Measurements from ENCODE around the gene C1QL1.

GRCh38 chr17:44947461-44948314, 20.4 kb downstream of the C1QL1 start, which contains the start of gene KIF18B:
- TF ChIP-seq, protein P1, sequence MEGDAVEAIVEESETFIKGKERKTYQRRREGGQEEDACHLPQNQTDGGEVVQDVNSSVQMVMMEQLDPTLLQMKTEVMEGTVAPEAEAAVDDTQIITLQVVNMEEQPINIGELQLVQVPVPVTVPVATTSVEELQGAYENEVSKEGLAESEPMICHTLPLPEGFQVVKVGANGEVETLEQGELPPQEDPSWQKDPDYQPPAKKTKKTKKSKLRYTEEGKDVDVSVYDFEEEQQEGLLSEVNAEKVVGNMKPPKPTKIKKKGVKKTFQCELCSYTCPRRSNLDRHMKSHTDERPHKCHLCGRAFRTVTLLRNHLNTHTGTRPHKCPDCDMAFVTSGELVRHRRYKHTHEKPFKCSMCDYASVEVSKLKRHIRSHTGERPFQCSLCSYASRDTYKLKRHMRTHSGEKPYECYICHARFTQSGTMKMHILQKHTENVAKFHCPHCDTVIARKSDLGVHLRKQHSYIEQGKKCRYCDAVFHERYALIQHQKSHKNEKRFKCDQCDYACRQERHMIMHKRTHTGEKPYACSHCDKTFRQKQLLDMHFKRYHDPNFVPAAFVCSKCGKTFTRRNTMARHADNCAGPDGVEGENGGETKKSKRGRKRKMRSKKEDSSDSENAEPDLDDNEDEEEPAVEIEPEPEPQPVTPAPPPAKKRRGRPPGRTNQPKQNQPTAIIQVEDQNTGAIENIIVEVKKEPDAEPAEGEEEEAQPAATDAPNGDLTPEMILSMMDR (IDR thresholded peaks at IDR 0.05; ENCODE audit: low read depth, low read length, poor library complexity, severe bottlenecking) = peak; percentile 51
- no peak for TF ChIP-seq EZH2phosphoT487 (IDR thresholded peaks at IDR 0.05; ENCODE audit: borderline replicate concordance, low read length)

All from DOHH2 (cell line).